Body of pancreas (tissue), 4 donors: ENCODE data around the gene OR12D3.
A peak's percentile ranks its signal among the peaks of the same experiment; 100 is the strongest.

ENCODE experiments used
- POLR2A ChIP-seq, 3 donors: fragments of 450-650 bp; IDR thresholded peaks; one replicate each; pipeline ENCODE4 v1.6.1; 2016; ENCODE audit warnings: antibody characterized with exemption in 3 of 3, mild to moderate bottlenecking in 2 of 3
- TF ChIP-seq, protein P1 (sequence below), 7 experiments: fragments of 450-650 bp in 4 of 7; fragments of 200-600 bp in 3 of 7; sonication (generic) in 3 of 7; IDR thresholded peaks; one replicate each; pipeline ENCODE4 v1.5.1; 2016 to 2019; ENCODE audit warnings: antibody characterized with exemption in 7 of 7

DNA sequence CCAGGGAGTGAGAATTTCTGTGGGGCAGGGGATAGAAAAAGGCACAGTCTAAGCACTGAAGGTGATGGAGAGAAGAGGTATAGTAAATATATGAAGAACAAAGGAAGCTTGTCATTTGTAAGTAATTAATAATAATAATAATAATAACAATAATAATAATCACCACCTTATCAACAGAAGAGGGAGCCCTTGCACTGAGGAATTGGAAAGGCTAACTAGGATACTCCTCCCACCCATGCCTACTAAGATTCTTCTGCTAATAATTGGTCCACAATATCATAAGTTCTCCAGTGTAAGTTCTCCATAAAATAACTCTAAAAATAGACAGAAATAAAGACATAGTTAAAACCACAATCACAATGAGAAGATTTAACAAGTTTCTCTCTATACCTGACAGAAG, 912 bp upstream of the OR12D3 start:
- TF ChIP-seq, protein P1, sequence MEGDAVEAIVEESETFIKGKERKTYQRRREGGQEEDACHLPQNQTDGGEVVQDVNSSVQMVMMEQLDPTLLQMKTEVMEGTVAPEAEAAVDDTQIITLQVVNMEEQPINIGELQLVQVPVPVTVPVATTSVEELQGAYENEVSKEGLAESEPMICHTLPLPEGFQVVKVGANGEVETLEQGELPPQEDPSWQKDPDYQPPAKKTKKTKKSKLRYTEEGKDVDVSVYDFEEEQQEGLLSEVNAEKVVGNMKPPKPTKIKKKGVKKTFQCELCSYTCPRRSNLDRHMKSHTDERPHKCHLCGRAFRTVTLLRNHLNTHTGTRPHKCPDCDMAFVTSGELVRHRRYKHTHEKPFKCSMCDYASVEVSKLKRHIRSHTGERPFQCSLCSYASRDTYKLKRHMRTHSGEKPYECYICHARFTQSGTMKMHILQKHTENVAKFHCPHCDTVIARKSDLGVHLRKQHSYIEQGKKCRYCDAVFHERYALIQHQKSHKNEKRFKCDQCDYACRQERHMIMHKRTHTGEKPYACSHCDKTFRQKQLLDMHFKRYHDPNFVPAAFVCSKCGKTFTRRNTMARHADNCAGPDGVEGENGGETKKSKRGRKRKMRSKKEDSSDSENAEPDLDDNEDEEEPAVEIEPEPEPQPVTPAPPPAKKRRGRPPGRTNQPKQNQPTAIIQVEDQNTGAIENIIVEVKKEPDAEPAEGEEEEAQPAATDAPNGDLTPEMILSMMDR (IDR thresholded peaks at IDR 0.05), result peak in 4 of 7 experiments; percentile 4 to 43 (median 31)
- no peak for TF ChIP-seq POLR2A (IDR thresholded peaks at IDR 0.05)
